Measurements from ENCODE around the gene SAXO1.

DNA sequence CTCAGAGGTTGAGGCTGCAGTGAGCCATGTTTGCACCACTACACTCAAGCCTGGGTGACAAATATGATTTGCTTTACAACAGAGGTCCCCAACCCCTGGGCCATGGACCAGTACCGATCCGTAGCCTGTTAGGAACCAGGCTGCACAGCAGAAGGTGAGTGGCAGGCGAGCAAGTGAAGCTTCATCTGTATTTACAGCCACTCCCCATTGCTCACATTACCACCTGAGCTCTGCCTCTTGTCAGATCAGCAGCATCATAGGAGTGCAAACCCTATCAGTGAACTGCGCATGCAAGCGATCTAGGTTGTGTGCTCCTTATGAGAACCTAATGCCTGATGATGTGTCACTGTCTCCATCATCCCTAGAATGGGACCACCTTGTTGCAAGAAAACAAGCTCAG, 42.5 kb downstream of the SAXO1 start:
- TF ChIP-seq POLR2AphosphoS5 (IDR thresholded peaks at IDR 0.05) (no peak), CTCF (IDR thresholded peaks at IDR 0.05) (no peak), POLR2A (IDR thresholded peaks at IDR 0.05) (no peak)

Data from suprapubic skin (tissue), 4 donors.